Urinary bladder (tissue), 4 donors: ENCODE data around the gene SLC39A13. TPM values are rescaled to one million over a fixed set of nuclear protein-coding genes. Genes with fewer than 3 reads are reported as not detected.

ENCODE experiments used
- DNase-seq: peaks from one replicate; pipeline ENCODE4 v3.0.0-alpha.2; 2015; ENCODE audit errors: extremely low spot score
- H3K27ac ChIP-seq: one replicate; pipeline ENCODE4 v1.5.1; 2013; ENCODE audit warnings: low read depth, mild to moderate bottlenecking, moderate library complexity
- H3K36me3 ChIP-seq: one replicate; pipeline ENCODE4 v1.6.1; 2013; ENCODE audit warnings: mild to moderate bottlenecking, moderate library complexity; ENCODE audit not compliant: insufficient read depth
- H3K4me1 ChIP-seq: one replicate; pipeline ENCODE4 v1.6.1; 2013; ENCODE audit warnings: mild to moderate bottlenecking, moderate library complexity; ENCODE audit not compliant: insufficient read depth
- H3K4me3 ChIP-seq: one replicate; pipeline ENCODE4 v1.5.1; 2013; ENCODE audit warnings: low read depth, low read length
- WGBS: extraction: QIAGEN DNeasy Blood & Tissue Kit; methylation state at CpG from one replicate; pipeline ENCODE4 v1.1.7; 2013; 5-methylcytosine and 5-hydroxymethylcytosine counted together
- polyA plus RNA-seq: library from polyadenylated mRNA; stranded (reverse); fragments of 200-250 nt; gene quantifications from one replicate; pipeline ENCODE4 v1.2.3, GENCODE V29; 2013
- total RNA-seq: library from RNA; depleted of rRNA; stranded (reverse); fragments of >200 nt; gene quantifications from one replicate; pipeline ENCODE4 v1.2.3, GENCODE V29; 2014
- donor health status: healthy with polysubstance abuse.
- donor health status: healthy.

The SLC39A13 gene
- total and polyA plus RNA-seq, 2 donors, result 30.3 to 73.9 TPM

DNA sequence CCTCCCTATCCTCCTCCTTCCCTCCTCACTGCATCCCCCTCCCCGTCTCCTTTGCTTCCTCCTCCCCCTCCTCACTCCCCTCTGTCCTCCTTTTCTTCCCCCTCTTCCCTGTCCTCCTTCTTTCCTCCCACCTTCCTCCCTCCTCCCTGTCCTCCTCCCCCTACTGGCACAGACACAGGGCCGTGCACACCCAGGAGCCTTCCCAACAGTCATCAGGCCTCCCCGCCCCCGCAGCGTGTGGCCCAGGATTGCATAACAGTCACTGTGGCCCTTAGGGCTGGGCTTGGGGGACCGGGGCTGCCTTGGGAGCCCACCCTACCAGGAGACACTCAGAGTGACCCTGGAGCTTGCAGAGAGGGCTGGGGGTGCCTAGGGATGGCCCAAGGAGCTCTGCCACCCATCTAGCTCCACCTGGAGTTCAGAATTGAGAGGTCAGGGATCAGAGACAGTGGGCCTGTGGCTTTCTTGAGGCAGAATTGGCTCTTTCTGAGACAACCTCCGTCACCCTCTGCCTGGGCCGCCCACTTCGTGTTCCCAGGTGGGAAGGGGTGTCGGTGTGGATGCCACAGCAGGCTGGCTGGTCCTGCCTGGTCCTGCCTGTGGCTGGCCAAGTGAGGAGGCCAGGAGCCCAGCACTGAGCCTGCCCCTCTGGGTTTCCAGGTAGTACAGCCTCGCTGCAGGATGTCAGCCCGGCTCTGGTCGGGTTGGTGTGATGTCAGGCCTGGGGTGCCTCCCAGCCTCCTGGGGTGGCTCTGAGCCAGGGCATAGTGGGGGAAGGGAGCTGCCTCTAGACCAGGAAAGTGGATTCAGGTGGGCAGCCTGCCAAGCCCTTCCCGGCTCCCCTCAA, 31.6 kb upstream of the SLC39A13 start:
- Histone ChIP-seq H3K36me3 (no peaks in the 10 kb centered on the region), H3K4me1 (no peaks in the 10 kb centered on the region), H3K4me3 (no peak overlapping the region), H3K27ac (no peak overlapping the region)
- no peak for DNase-seq
- 66% methylated on average over 14 of the region's 14 CpGs for WGBS

DNA sequence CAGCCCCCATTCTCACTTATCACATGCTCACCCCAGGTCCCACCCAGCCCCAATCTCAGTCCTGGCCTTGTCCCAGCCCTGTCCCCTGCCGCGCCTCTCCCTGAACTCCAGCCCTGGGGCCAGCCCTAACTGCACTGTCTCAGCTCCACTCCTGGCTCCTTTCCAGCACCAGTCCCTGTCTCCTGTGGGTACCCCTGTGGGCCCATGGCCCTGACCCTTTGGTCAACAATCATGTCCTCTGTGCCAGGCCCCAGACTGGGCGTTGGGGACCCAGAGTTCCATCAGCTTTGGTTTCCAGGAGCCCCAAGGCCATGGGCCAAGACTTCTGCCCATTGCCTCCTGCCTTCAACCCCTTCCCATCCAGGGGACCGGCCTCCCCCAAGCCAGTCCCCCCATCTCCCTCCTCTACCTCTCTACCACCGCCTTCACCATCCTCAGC, 30.8 kb upstream of the SLC39A13 start:
- H3K36me3 ChIP-seq, result no peaks in the 10 kb centered on the region
- H3K4me1 ChIP-seq, result no peaks in the 10 kb centered on the region
- 77% methylated on average over 5 of the region's 5 CpGs for WGBS
- no peak overlapping the region for H3K4me3 ChIP-seq
- H3K27ac ChIP-seq, result no peak overlapping the region
- no peak for DNase-seq

DNA sequence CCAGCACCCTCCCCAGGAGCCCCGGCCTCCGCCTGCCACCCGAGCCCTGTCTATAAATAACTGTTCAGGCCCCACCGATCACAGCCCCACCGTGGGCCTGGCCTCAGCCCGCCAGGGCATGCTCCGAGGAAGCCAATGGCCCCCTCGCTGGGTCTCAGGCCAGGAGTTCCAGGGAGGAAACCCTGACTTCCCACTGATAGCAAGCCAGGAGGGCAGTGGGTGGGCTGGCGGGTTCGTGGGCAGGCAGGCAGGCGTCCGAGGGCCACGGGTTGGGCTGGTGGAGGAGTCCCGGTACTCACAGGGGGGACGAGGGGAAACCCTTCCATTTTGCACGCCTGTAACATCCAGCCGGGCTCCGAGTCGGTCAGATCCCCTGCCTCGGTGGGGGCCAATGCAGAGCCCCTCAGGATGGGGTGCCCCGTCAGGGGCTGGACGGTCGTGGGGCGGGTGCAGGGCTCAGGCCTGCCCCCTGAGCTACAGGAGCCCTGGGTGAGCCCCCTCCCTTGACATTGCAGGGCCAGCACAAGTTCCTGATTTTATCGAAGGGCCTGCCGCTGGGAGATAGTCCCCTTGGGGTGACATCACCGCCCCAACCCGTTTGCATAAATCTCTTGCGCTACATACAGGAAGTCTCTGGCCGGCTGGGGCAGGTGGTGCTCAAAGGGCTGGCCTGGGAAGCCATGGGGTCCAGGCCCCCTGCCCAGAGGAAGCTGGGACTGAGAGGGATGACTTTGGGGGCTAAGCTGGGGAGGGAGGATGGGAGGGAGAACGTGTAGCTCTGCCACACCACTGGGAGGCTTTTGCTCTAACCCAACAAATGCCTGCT, 30.2 kb upstream of the SLC39A13 start, which contains the start of gene SPI1:
TSS of gene SPI1 (minus strand) at position 538 of the 826 bp plus-strand sequence. CDS start at position 344, 194 bp downstream.
- Histone ChIP-seq H3K4me1 (no peaks in the 10 kb centered on the region), H3K27ac (no peak within 1 kb of the TSS), H3K36me3 (no peaks in the 10 kb centered on the region), H3K4me3 (no peak within 1 kb of the TSS)
- no peak for DNase-seq
- 64% methylated on average over 31 of the region's 31 CpGs for WGBS

DNA sequence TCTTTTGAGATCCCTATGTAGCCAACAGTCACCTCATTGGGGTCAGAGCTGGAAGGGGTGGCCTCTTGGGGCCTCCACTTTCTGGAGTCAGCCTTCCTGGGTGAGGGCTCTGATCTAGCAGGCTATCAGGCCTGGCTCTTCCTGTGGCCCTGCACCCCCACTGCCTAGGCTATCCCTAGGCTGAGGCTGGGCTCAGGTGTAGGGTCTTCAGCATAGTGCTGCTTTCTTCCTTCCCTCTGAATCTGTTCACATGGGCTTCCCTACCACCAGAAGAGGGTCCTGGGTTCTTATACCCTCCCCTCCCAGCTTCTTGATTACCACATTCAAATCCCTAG, 29.6 kb upstream of the SLC39A13 start:
- Histone ChIP-seq H3K36me3 (no peaks in the 10 kb centered on the region), H3K4me3 (no peak overlapping the region), H3K27ac (no peak overlapping the region), H3K4me1 (no peaks in the 10 kb centered on the region)
- DNase-seq, result no peak

DNA sequence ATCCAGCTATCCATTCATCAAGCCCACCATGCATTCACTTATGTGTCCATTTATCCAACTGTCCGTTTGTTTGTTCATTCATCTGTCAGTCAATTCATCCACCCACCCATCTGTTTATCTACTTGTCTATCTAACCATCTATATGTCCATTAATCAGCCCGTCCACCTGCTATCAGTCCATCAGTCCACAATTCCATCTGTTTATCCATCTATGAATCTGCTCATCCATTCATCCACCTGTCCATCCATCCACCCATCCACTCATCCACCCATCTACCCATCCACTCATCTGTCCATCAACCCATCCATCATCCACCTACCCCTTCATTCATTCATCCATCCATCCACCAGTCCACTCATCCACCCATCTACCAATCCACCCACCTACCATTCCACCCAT, 29.1 kb upstream of the SLC39A13 start:
- 91% methylated on average over 2 of the region's 2 CpGs for WGBS
- Histone ChIP-seq H3K36me3 (no peaks in the 10 kb centered on the region), H3K4me3 (no peak overlapping the region)

DNA sequence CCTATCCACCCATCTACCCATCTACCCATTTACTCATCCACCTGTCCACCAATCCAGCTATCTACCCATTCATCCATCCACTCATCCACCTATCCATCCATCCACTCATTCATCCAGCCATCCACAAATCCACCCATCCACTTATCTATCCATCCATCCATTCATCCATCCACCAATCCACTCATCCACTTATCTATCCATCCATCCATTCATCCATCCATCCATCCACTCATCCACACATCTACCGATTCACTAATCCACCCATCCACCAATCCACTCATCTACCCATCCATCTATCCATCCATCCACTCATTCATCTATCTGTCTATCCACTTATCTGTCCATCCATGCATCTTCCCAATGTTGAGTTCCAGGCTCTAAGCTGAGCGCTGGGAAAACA, 28.3 kb upstream of the SLC39A13 start:
- H3K36me3 ChIP-seq, result no peaks in the 10 kb centered on the region
- DNase-seq, result no peak
- 97% methylated on average over 2 of the region's 2 CpGs for WGBS
- H3K4me1 ChIP-seq, result no peaks in the 10 kb centered on the region
- H3K4me3 ChIP-seq, result no peak overlapping the region
- H3K27ac ChIP-seq, result no peak overlapping the region

More for the DNA sequence above, 29.1 kb upstream of the SLC39A13 start:
- DNase-seq, result no peak
- no peak overlapping the region for H3K27ac ChIP-seq
- no peaks in the 10 kb centered on the region for H3K4me1 ChIP-seq

DNA sequence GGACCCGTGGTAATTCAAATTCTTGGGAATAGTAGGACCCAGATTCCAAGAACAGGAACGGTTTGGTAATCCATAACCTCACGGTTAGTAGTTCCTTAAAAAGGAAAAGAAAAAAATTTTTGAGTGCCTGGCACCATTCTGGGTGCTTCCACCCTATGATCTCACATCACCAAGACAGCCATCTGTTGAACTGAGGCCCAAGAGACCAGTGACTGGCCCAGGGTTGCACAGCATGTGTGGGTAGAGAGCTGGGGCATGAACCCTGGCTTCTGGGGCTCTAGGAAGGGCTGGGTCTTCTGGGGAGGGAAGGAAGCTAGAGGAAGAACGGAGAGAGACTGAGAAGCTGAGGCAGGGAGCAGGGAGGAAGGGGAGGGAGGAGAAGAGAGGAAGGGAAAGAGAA, 25.3 kb upstream of the SLC39A13 start:
- no peaks in the 10 kb centered on the region for H3K36me3 ChIP-seq
- H3K4me1 ChIP-seq, result no peaks in the 10 kb centered on the region
- DNase-seq, result no peak
- 63% methylated on average over 4 of the region's 4 CpGs for WGBS
- no peak overlapping the region for H3K27ac ChIP-seq
- H3K4me3 ChIP-seq, result no peak overlapping the region

DNA sequence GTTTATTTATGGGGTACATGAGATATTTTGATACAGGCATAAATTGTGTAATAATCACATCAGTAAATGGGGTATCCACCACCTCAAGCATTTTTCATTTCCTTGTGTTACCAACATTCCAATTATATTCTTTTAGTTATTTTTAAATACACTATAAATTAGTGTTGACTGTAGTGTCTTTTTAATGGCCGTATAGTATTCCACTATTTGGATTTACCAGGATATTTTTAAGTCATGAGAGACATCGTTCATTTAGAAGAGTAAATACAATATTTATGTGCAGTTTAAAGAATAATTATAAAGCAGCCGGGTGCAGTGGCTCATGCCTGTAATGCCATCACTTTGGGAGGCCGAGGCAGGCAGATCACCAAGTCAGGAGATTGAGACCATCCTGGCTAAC, 23.9 kb upstream of the SLC39A13 start:
- WGBS, result 96% methylated on average over 4 of the region's 4 CpGs
- Histone ChIP-seq H3K27ac (no peak overlapping the region), H3K36me3 (no peaks in the 10 kb centered on the region), H3K4me1 (no peaks in the 10 kb centered on the region), H3K4me3 (no peak overlapping the region)
- no peak for DNase-seq

DNA sequence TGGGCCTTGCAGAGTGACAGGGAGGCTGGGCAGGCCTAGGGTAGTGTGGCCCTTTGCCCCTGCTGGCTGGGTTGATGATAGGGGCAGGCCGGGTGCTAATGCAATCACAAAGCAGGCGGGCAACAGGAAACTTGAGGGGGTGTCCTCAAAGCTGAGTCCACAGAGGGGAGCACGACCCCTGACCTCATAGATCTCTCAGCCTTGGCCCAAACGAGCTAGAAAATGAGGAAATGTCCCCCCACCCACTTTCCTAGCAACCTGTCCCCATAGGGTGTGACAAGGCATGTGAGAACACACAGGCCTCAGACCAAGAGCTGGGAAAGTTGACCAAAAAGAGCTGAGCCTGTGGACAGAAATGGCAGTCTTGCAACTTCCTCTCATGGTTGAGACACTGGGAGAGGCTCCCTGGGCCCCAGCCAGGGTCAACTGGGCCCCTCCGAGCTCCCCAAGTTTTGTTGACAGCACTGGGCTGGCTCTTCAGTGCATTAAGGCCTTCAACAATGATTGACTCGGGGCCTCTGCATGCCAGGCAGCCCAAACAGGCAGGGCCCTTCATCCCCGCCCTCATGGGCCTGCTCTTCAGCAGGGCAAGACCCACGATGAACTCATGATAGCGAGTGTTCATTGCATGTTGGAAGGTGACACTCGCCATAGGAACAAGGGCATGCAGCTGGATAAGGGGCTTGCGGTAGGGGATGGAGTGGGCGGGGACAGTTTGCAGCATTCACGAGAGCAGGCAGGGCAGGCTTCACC, 20.3 kb upstream of the SLC39A13 start:
- H3K4me3 ChIP-seq, result no peak overlapping the region
- H3K4me1 ChIP-seq, result no peaks in the 10 kb centered on the region
- no peaks in the 10 kb centered on the region for H3K36me3 ChIP-seq
- 78% methylated on average over 13 of the region's 13 CpGs for WGBS
- no peak for DNase-seq
- H3K27ac ChIP-seq, result no peak overlapping the region

DNA sequence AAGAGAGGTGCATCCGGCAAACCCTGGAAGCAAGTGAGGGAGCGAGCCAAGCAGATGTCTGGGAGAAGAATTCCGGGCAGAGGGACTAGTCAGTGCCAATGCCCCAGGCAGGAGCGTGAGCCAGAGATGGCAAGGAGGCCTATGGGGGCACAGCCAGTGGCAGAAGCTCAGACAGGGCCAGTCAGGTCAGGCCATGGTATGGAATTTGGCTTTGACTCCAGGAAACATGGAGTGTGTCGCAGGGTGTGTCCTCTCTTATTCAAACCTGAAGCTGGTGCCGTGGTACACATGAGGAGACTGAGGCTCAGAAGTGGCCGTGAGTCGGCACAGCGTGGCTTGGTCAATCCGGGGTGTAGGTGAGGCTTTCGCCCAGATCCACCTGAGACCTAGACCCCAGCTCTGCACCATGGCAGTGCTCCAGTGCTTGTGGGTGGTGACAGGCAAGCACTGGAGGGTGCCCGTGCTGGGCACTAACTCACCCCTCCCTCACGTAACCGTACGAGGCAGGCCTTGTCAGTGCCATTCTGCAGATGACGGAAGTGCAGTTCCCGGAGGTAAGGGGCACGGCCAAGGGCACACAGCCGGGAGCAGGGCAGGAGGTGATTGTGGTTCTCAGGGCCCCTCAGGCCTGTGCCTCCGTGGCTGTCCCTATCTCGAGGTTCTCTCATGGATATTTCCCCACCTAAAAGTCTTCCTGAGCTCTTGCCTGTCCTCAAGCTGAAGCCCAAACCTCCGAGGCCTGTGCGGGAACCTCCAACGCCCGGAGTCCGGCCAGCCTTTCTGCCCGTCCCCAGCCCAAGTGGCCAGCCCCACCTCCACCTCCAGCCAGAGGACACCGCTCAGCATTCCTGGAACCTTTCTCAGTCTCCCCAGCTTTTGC, 19.5 kb upstream of the SLC39A13 start:
- no peaks in the 10 kb centered on the region for H3K4me1 ChIP-seq
- H3K36me3 ChIP-seq, result no peaks in the 10 kb centered on the region
- 89% methylated on average over 28 of the region's 28 CpGs for WGBS
- no peak for DNase-seq
- H3K4me3 ChIP-seq, result no peak overlapping the region
- no peak overlapping the region for H3K27ac ChIP-seq

DNA sequence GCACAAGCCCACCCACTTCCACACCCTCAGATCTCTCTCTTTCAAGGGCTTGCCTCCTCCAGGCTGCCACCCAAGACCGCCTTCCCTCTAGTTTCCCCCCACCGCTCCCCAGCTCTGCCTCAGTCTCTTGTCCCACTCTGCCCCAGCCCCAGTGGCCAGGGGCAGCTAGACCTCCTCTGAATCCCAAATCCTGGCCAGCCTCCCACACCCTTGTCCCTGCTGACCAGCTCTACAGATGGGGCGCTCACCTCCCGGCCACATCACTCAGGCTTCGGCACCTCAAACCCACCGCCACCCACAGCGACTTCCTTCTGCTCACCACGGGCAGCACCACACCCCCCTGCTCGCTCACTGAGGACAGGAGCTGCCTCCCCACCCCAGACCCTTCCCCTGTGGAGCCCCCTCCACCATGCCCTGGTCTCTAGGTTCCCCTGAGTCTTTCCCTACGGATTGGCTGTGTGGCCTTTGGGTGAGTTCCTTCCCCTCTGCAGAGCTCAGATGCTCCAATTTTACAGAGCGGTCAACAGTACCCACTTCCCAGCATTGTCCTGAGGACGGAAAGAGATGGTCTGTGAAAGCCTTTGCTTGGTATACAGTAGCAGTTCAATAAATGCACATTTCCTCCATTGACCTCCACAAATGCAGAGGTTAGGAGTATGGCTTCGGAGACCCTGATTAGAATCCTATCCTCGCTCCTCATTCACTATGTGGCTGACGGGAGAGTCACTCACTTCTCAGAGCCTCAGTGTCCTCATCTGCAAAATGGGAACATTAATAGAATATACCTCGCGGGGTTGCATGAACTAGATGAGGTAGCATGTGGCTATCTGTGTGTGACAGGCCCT, 18.6 kb upstream of the SLC39A13 start:
- H3K36me3 ChIP-seq, result no peaks in the 10 kb centered on the region
- no peaks in the 10 kb centered on the region for H3K4me1 ChIP-seq
- no peak overlapping the region for H3K4me3 ChIP-seq
- 86% methylated on average over 17 of the region's 17 CpGs for WGBS
- H3K27ac ChIP-seq, result no peak overlapping the region
- no peak for DNase-seq

DNA sequence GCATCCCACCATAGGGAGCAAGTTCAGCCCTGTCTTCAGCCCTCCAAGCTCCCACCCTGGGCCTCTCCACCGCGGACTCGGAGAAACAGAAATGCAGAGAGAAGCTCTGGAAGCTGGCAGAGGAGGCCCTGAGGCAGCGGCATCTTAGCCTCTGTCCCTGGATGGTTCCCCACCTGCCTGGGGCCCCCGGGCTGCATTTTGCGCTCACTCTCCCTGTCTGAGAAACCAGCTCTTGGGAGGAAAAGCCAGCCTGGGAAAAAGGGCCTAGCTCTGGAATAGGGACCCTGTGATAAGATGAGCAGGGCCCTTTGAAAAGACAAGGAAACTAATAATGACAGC, 18.0 kb upstream of the SLC39A13 start:
- Histone ChIP-seq H3K36me3 (no peaks in the 10 kb centered on the region), H3K4me3 (no peak overlapping the region), H3K4me1 (no peaks in the 10 kb centered on the region), H3K27ac (no peak overlapping the region)
- DNase-seq, result no peak
- 97% methylated on average over 6 of the region's 6 CpGs for WGBS
